DND-41 (cell line): Measurements from ENCODE around the gene MESD.

Source experiments
- ATAC-seq: fragments of 200-7000 bp; cut with Tn5 transposase; 3 replicates; pipeline ENCODE4 v1.9.1; 2021; ENCODE audit warnings: low read depth; ENCODE audit not compliant: insufficient read depth
- DNase-seq: peaks from one replicate; pipeline ENCODE4 v3.0.0-alpha.2; 2020
- H2AFZ ChIP-seq: 2 replicates; pipeline ENCODE4 v1.6.0; 2012; ENCODE audit warnings: low read depth, low read length
- H3K27ac ChIP-seq: 2 replicates; pipeline ENCODE4 v1.5.1; 2012; ENCODE audit warnings: low read length, inconsistent platforms
- H3K27me3 ChIP-seq: fragments of 200-600 bp; sonication (generic); 2 replicates; pipeline ENCODE4 v1.6.0; 2012; ENCODE audit warnings: low read length, mild to moderate bottlenecking, inconsistent platforms; ENCODE audit not compliant: insufficient read depth, poor library complexity
- H3K36me3 ChIP-seq: 2 replicates; pipeline ENCODE4 v1.5.1; 2012; ENCODE audit warnings: low read length, inconsistent platforms; ENCODE audit not compliant: insufficient read depth
- H3K4me1 ChIP-seq: 2 replicates; pipeline ENCODE4 v1.5.1; 2012; ENCODE audit warnings: mild to moderate bottlenecking, low read length; ENCODE audit not compliant: insufficient read depth
- H3K4me2 ChIP-seq: 2 replicates; pipeline ENCODE4 v1.6.0; 2012; ENCODE audit warnings: mild to moderate bottlenecking, moderate library complexity, low read length, inconsistent platforms; ENCODE audit not compliant: insufficient read depth
- H3K4me3 ChIP-seq, 2 experiments: fragments of 200-600 bp in 1 of 2; shearing (Covaris generic) in 1 of 2; 2 replicates each; pipeline ENCODE4 v1.5.1; 2012 to 2016; ENCODE audit warnings: inconsistent platforms in 2 of 2, low read length in 2 of 2, mild to moderate bottlenecking in 2 of 2, low read depth in 1 of 2, moderate library complexity in 1 of 2
- H3K79me2 ChIP-seq: 2 replicates; pipeline ENCODE4 v1.6.0; 2012; ENCODE audit warnings: low read length, inconsistent platforms; ENCODE audit not compliant: insufficient read depth
- H3K9ac ChIP-seq: 2 replicates; pipeline ENCODE4 v1.6.0; 2012; ENCODE audit warnings: low read depth, mild to moderate bottlenecking, inconsistent platforms, low read length, moderate library complexity
- H3K9me3 ChIP-seq: 2 replicates; pipeline ENCODE4 v1.5.1; 2012; ENCODE audit warnings: low read length, moderate library complexity, mild to moderate bottlenecking, inconsistent platforms; ENCODE audit not compliant: insufficient read depth, severe bottlenecking
- H4K20me1 ChIP-seq: 2 replicates; pipeline ENCODE4 v1.6.0; 2012; ENCODE audit warnings: low read length; ENCODE audit not compliant: insufficient read depth
- CTCF ChIP-seq: IDR thresholded peaks from 2 replicates; pipeline ENCODE4 v1.5.1; 2012; ENCODE audit warnings: borderline replicate concordance, low read length, moderate library complexity, mild to moderate bottlenecking; ENCODE audit not compliant: poor library complexity, severe bottlenecking; ENCODE audit errors: extremely low read depth
- EZH2 ChIP-seq: IDR thresholded peaks from 3 replicates; pipeline ENCODE4 v1.6.1; 2012; ENCODE audit warnings: borderline replicate concordance, low read depth, mild to moderate bottlenecking, moderate library complexity, low read length, inconsistent platforms; ENCODE audit not compliant: severe bottlenecking

MESD gene

GRCh38 chr15:80934761-80935221 is 54.8 kb downstream of the MESD start:
- H3K27me3 ChIP-seq, result no peaks in the 10 kb centered on the region
- DNase-seq (no peak), ATAC-seq (no peak)
- H3K9me3 ChIP-seq, result no peaks in the 10 kb centered on the region
- no peak overlapping the region for H3K4me3 ChIP-seq
- no peak overlapping the region for H3K9ac ChIP-seq
- H4K20me1 ChIP-seq, result no peaks in the 10 kb centered on the region
- no peaks in the 10 kb centered on the region for H3K36me3 ChIP-seq
- H3K79me2 ChIP-seq, result no peaks in the 10 kb centered on the region
- TF ChIP-seq EZH2 (no peak), CTCF (no peak)
- no peaks in the 10 kb centered on the region for H3K4me1 ChIP-seq
- no peak overlapping the region for H3K4me2 ChIP-seq
- no peak overlapping the region for H2AFZ ChIP-seq
- H3K27ac ChIP-seq, result no peak overlapping the region

GRCh38 chr15:80932989-80933388 is 56.6 kb downstream of the MESD start:
- DNase-seq (no peak), ATAC-seq (no peak)
- no peaks in the 10 kb centered on the region for H4K20me1 ChIP-seq
- H3K4me2 ChIP-seq, result no peak overlapping the region
- H3K9me3 ChIP-seq, result no peaks in the 10 kb centered on the region
- H3K27me3 ChIP-seq, result no peaks in the 10 kb centered on the region
- no peaks in the 10 kb centered on the region for H3K79me2 ChIP-seq
- H3K4me3 ChIP-seq, result no peak overlapping the region
- no peak overlapping the region for H3K27ac ChIP-seq
- no peaks in the 10 kb centered on the region for H3K36me3 ChIP-seq
- H2AFZ ChIP-seq, result no peak overlapping the region
- no peak for TF ChIP-seq EZH2
- no peak for TF ChIP-seq CTCF
- no peaks in the 10 kb centered on the region for H3K4me1 ChIP-seq
- H3K9ac ChIP-seq, result no peak overlapping the region

GRCh38 chr15:80932513-80932815 is 57.2 kb downstream of the MESD start:
- Histone ChIP-seq H3K4me2 (no peak overlapping the region), H3K4me3 (no peak overlapping the region), H3K27ac (no peak overlapping the region), H3K79me2 (no peaks in the 10 kb centered on the region), H2AFZ (no peak overlapping the region), H3K36me3 (no peaks in the 10 kb centered on the region), H4K20me1 (no peaks in the 10 kb centered on the region), H3K27me3 (no peaks in the 10 kb centered on the region), H3K9me3 (no peaks in the 10 kb centered on the region), H3K9ac (no peak overlapping the region), H3K4me1 (no peaks in the 10 kb centered on the region)
- no peak for TF ChIP-seq CTCF
- no peak for TF ChIP-seq EZH2
- ATAC-seq (no peak), DNase-seq (no peak)
